HFF-Myc (cell line): ENCODE measurements around the gene UCP2.

Source experiments
- DNase-seq: peaks from one replicate; pipeline ENCODE4 v3.0.0-alpha.2; 2011; ENCODE audit warnings: low read depth; ENCODE audit errors: extremely low read depth
- H3K4me3 ChIP-seq: replicated peaks from 2 replicates; pipeline ENCODE4 v1.5.1; 2011; ENCODE audit warnings: low read depth, mild to moderate bottlenecking, control low read depth, low read length
- CTCF ChIP-seq: IDR thresholded peaks from 2 replicates; pipeline ENCODE4 v1.5.1; 2012; ENCODE audit warnings: mild to moderate bottlenecking, low read depth, low read length, control low read depth; ENCODE audit errors: missing control alignments

The UCP2 gene

GRCh38 chr11:74021998-74022397, 39.4 kb upstream of the UCP2 start:
- DNase-seq, result no peak
- no peak for TF ChIP-seq CTCF
- H3K4me3 ChIP-seq, result no peak overlapping the region

GRCh38 chr11:74020539-74020938, 37.9 kb upstream of the UCP2 start:
- TF ChIP-seq CTCF, result no peak
- no peak overlapping the region for H3K4me3 ChIP-seq
- DNase-seq, result no peak

GRCh38 chr11:74019860-74020259, 37.2 kb upstream of the UCP2 start:
- no peak for TF ChIP-seq CTCF
- DNase-seq, result no peak
- H3K4me3 ChIP-seq, result no peak overlapping the region

GRCh38 chr11:74019104-74019738, 36.6 kb upstream of the UCP2 start:
- no peak for TF ChIP-seq CTCF
- H3K4me3 ChIP-seq, result no peak overlapping the region
- DNase-seq, result no peak

GRCh38 chr11:74018331-74019005, 35.8 kb upstream of the UCP2 start:
- no peak overlapping the region for H3K4me3 ChIP-seq
- TF ChIP-seq CTCF, result no peak
- DNase-seq, result no peak

- H3K4me3 ChIP-seq, result no peak overlapping the region
- no peak for TF ChIP-seq CTCF
- no peak for DNase-seq
These were observed 35.0 kb upstream of the UCP2 start for GRCh38 chr11:74017631-74018030.
